ENCODE measurements around the gene AUTS2.
A peak's percentile ranks its signal among the peaks of the same experiment; 100 is the strongest.

AUTS2 gene

GRCh38 chr7:70415179-70415972, 817.1 kb downstream of the AUTS2 start:
- no peak for TF ChIP-seq CTCF (IDR thresholded peaks at IDR 0.05; ENCODE audit: borderline replicate concordance, insufficient read depth, low read depth, low read length)
- H3K4me3 ChIP-seq (ENCODE audit: low read depth, low read length), result peak overlapping the region; percentile 6

GRCh38 chr7:70416347-70416985, 818.2 kb downstream of the AUTS2 start:
- H3K4me3 ChIP-seq (ENCODE audit: low read depth, low read length), result peak overlapping the region; percentile 23

GRCh38 chr7:70416986-70417655, 818.8 kb downstream of the AUTS2 start:
- no peak for TF ChIP-seq CTCF (IDR thresholded peaks at IDR 0.05; ENCODE audit: borderline replicate concordance, insufficient read depth, low read depth, low read length)
- H3K4me3 ChIP-seq (ENCODE audit: low read depth, low read length), result no peak overlapping the region

More at GRCh38 chr7:70416347-70416985, 818.2 kb downstream of the AUTS2 start:
- no peak for TF ChIP-seq CTCF (IDR thresholded peaks at IDR 0.05; ENCODE audit: borderline replicate concordance, insufficient read depth, low read depth, low read length)

GRCh38 chr7:70419526-70420380, 821.5 kb downstream of the AUTS2 start:
- TF ChIP-seq CTCF (IDR thresholded peaks at IDR 0.05; ENCODE audit: borderline replicate concordance, insufficient read depth, low read depth, low read length), result no peak

GRCh38 chr7:70420381-70420662, 822.0 kb downstream of the AUTS2 start:
- H3K4me3 ChIP-seq (ENCODE audit: low read depth, low read length), result no peak overlapping the region
- no peak for TF ChIP-seq CTCF (IDR thresholded peaks at IDR 0.05; ENCODE audit: borderline replicate concordance, insufficient read depth, low read depth, low read length)

More at GRCh38 chr7:70419526-70420380, 821.5 kb downstream of the AUTS2 start:
- no peak overlapping the region for H3K4me3 ChIP-seq (ENCODE audit: low read depth, low read length)

- no peak overlapping the region for H3K4me3 ChIP-seq (ENCODE audit: low read depth, low read length)
- no peak for TF ChIP-seq CTCF (IDR thresholded peaks at IDR 0.05; ENCODE audit: borderline replicate concordance, insufficient read depth, low read depth, low read length)
Observed at GRCh38 chr7:70421319-70421718, 823.0 kb downstream of the AUTS2 start.

Measured in GM12875 (cell line).